Measurements from ENCODE around the gene APC2. TPM values are rescaled to one million over a fixed set of nuclear protein-coding genes. Genes with fewer than 3 reads are reported as not detected.

Gene APC2
- total RNA-seq, 2 experiments from 2014 or later: 0.07 to 0.29 TPM

GRCh38 chr19:1409204-1410005 lies 40.5 kb upstream of the APC2 start:
- Mint-ChIP-seq H3K27ac (peak overlapping the region; percentile 94), H3K4me3 (peak overlapping the region; percentile 95), H3K36me3 (ENCODE audit: low read depth) (peaks cover 27% of the 10 kb centered on the region), H3K27me3 (no peaks in the 10 kb centered on the region), H3K9me3 (no peaks in the 10 kb centered on the region), H3K4me1 (ENCODE audit: low read depth) (peaks cover 56% of the 10 kb centered on the region)
- POLR2A ChIA-PET: interaction anchor here (0.9 to 1.8 kb wide), 8 partner anchors 10 to 140 kb away, joined by 3 to 10 read pairs (median 3); partner anchors contain the start of genes CIRBP and RPS15
- intact Hi-C loops (cut with micrococcal nuclease): no loop called here
- DNase-seq (no peak), ATAC-seq (no peak)
- no peak for TF ChIP-seq CTCF (IDR thresholded peaks at IDR 0.05)
- CTCF ChIA-PET: interaction anchor here (1.1 to 1.4 kb wide), 2 partner anchors 12 to 36 kb away, joined by 3 read pairs; no protein-coding TSS in a partner anchor

- H3K4me1 Mint-ChIP-seq (ENCODE audit: low read depth): peaks cover 62% of the 10 kb centered on the region
- peak overlapping the region; percentile 95 for H3K4me3 Mint-ChIP-seq
- H3K27ac Mint-ChIP-seq: peak overlapping the region; percentile 94
- H3K9me3 Mint-ChIP-seq: no peaks in the 10 kb centered on the region
- CTCF ChIA-PET: interaction anchor here (1.4 kb wide), 1 partner anchor 35 kb away, joined by 3 read pairs; no protein-coding TSS in a partner anchor
- POLR2A ChIA-PET: interaction anchor here (0.6 to 1.8 kb wide), 8 partner anchors 9 to 137 kb away, joined by 3 to 10 read pairs (median 3); partner anchors contain the start of gene RPS15
- DNase-seq: peak; percentile 66
- TF ChIP-seq CTCF (IDR thresholded peaks at IDR 0.05): no peak
- intact Hi-C loops (cut with micrococcal nuclease): no loop called here
- ATAC-seq: no peak
- H3K27me3 Mint-ChIP-seq: no peaks in the 10 kb centered on the region
- H3K36me3 Mint-ChIP-seq (ENCODE audit: low read depth): peaks cover 28% of the 10 kb centered on the region
Observed at GRCh38 chr19:1410136-1410786, 39.7 kb upstream of the APC2 start.

- H3K4me1 Mint-ChIP-seq (ENCODE audit: low read depth): peaks cover 67% of the 10 kb centered on the region
- TF ChIP-seq CTCF (IDR thresholded peaks at IDR 0.05): no peak
- H3K27ac Mint-ChIP-seq: peak overlapping the region; percentile 94
- peaks cover 32% of the 10 kb centered on the region for H3K36me3 Mint-ChIP-seq (ENCODE audit: low read depth)
- intact Hi-C loops (cut with micrococcal nuclease): no loop called here
- peak overlapping the region; percentile 95 for H3K4me3 Mint-ChIP-seq
- DNase-seq (no peak), ATAC-seq (no peak)
- ChIA-PET POLR2A (interaction anchor here (0.6 to 1.8 kb wide), 4 partner anchors 8 to 39 kb away, joined by 3 to 10 read pairs (median 4); partner anchors contain the start of gene RPS15), CTCF (no interaction called here)
- H3K9me3 Mint-ChIP-seq: no peaks in the 10 kb centered on the region
- H3K27me3 Mint-ChIP-seq: no peaks in the 10 kb centered on the region
Observed at GRCh38 chr19:1410789-1411188, 39.1 kb upstream of the APC2 start.

GRCh38 chr19:1411255-1412191 lies 38.4 kb upstream of the APC2 start:
- CTCF ChIA-PET: no interaction called here
- Mint-ChIP-seq H3K36me3 (ENCODE audit: low read depth) (peaks cover 34% of the 10 kb centered on the region), H3K9me3 (no peaks in the 10 kb centered on the region), H3K4me3 (peak overlapping the region; percentile 95), H3K27ac (peak overlapping the region; percentile 94), H3K27me3 (no peaks in the 10 kb centered on the region), H3K4me1 (ENCODE audit: low read depth) (peaks cover 72% of the 10 kb centered on the region)
- no peak for ATAC-seq
- intact Hi-C loops (cut with micrococcal nuclease): no loop called here
- DNase-seq: peak; percentile 56
- no peak for TF ChIP-seq CTCF (IDR thresholded peaks at IDR 0.05)
- POLR2A ChIA-PET: interaction anchor here (1.7 to 2.2 kb wide), 3 partner anchors 10 to 26 kb away, joined by 6 to 10 read pairs (median 8); partner anchors contain the start of gene RPS15

All from activated CD8-positive, alpha-beta T cell treated with anti-CD3 and anti-CD28 coated beads for 36 hours (primary cell).